SK-N-SH treated with all-trans-retinoic acid at 6 μM for 48 hours (cell line): ENCODE results near the gene RAB31.

Source experiments
- ATAC-seq: fragments of 200-7000 bp; cut with Tn5 transposase; 3 replicates; pipeline ENCODE4 v1.9.1; 2020; ENCODE audit warnings: mild to moderate bottlenecking, moderate library complexity
- ARNTL ChIP-seq: fragments of 450-650 bp; formaldehyde crosslinking; IDR thresholded peaks from 2 replicates; pipeline ENCODE4 v1.5.0; 2020; ENCODE audit warnings: low read depth, mild to moderate bottlenecking, moderate library complexity, borderline replicate concordance
- BACH2 ChIP-seq: fragments of 250-450 bp; sonication (Bioruptor Pico); IDR thresholded peaks from 2 replicates; pipeline ENCODE4 v1.9.0; 2021; ENCODE audit warnings: mild to moderate bottlenecking, borderline replicate concordance
- CSDC2 ChIP-seq: fragments of 250-450 bp; sonication (Bioruptor Pico); IDR thresholded peaks from 2 replicates; pipeline ENCODE4 v1.5.0; 2020; ENCODE audit warnings: mild to moderate bottlenecking, moderate library complexity
- ESRRG ChIP-seq: fragments of 250-450 bp; sonication (Bioruptor Pico); IDR thresholded peaks from 2 replicates; pipeline ENCODE4 v1.6.1; 2021; ENCODE audit warnings: mild to moderate bottlenecking
- GLIS3 ChIP-seq: fragments of 250-450 bp; sonication (Bioruptor Pico); IDR thresholded peaks from 2 replicates; pipeline ENCODE4 v1.5.0; 2020; ENCODE audit warnings: mild to moderate bottlenecking, moderate library complexity
- ISL1 ChIP-seq: fragments of 250-450 bp; sonication (Bioruptor Pico); IDR thresholded peaks from 2 replicates; pipeline ENCODE4 v2.1.2; 2022; ENCODE audit warnings: mild to moderate bottlenecking, moderate library complexity
- OSR1 ChIP-seq: fragments of 250-450 bp; sonication (Bioruptor Pico); IDR thresholded peaks from 2 replicates; pipeline ENCODE4 v1.8.0; 2022; ENCODE audit warnings: moderate library complexity, mild to moderate bottlenecking, inconsistent platforms
- PPARA ChIP-seq: fragments of 250-450 bp; sonication (Bioruptor Pico); IDR thresholded peaks from 2 replicates; pipeline ENCODE4 v1.5.0; 2020; ENCODE audit warnings: mild to moderate bottlenecking, borderline replicate concordance
- RARB ChIP-seq: fragments of 250-450 bp; sonication (Bioruptor Pico); IDR thresholded peaks from 2 replicates; pipeline ENCODE4 v1.8.0; 2021; ENCODE audit warnings: mild to moderate bottlenecking, moderate library complexity
- TCF4 ChIP-seq: fragments of 250-450 bp; sonication (Bioruptor Pico); IDR thresholded peaks from 2 replicates; pipeline ENCODE4 v1.8.0; 2021; ENCODE audit warnings: mild to moderate bottlenecking, moderate library complexity, borderline replicate concordance
- TOX ChIP-seq: fragments of 250-450 bp; sonication (Bioruptor Pico); IDR thresholded peaks from 2 replicates; pipeline ENCODE4 v1.8.0; 2021; ENCODE audit warnings: mild to moderate bottlenecking, moderate library complexity, borderline replicate concordance
- ZC3H10 ChIP-seq: fragments of 250-450 bp; sonication (Bioruptor Pico); IDR thresholded peaks from 2 replicates; pipeline ENCODE4 v1.5.1; 2021; ENCODE audit warnings: mild to moderate bottlenecking, moderate library complexity
- ZFP3 ChIP-seq: fragments of 250-450 bp; sonication (Bioruptor Pico); IDR thresholded peaks from 2 replicates; pipeline ENCODE4 v1.5.0; 2020; ENCODE audit warnings: mild to moderate bottlenecking, moderate library complexity
- ZNF70 ChIP-seq: fragments of 450-650 bp; formaldehyde crosslinking; IDR thresholded peaks from 2 replicates; pipeline ENCODE4 v1.5.0; 2020; ENCODE audit warnings: mild to moderate bottlenecking, moderate library complexity
- ZNF8 ChIP-seq: fragments of 450-650 bp; formaldehyde crosslinking; IDR thresholded peaks from 2 replicates; pipeline ENCODE4 v1.5.0; 2020; ENCODE audit warnings: mild to moderate bottlenecking, moderate library complexity
- TF ChIP-seq, protein P1 (sequence below): fragments of 250-450 bp; sonication (Bioruptor Pico); IDR thresholded peaks from 2 replicates; pipeline ENCODE4 v1.5.0; 2020; ENCODE audit warnings: mild to moderate bottlenecking, moderate library complexity
- TF ChIP-seq, protein P2 (sequence below): fragments of 250-450 bp; sonication (Bioruptor Pico); IDR thresholded peaks from 2 replicates; pipeline ENCODE4 v1.8.0; 2021; ENCODE audit warnings: low read depth, mild to moderate bottlenecking, moderate library complexity, borderline replicate concordance
- TF ChIP-seq, protein P3 (sequence below): fragments of 250-450 bp; sonication (Bioruptor Pico); IDR thresholded peaks from 2 replicates; pipeline ENCODE4 v1.5.1; 2021; ENCODE audit warnings: mild to moderate bottlenecking, moderate library complexity
- TF ChIP-seq, protein P4 (sequence below): fragments of 250-450 bp; sonication (Bioruptor Pico); IDR thresholded peaks from 2 replicates; pipeline ENCODE4 v1.5.1; 2020; ENCODE audit warnings: low read depth, mild to moderate bottlenecking, moderate library complexity

RAB31 gene

DNA sequence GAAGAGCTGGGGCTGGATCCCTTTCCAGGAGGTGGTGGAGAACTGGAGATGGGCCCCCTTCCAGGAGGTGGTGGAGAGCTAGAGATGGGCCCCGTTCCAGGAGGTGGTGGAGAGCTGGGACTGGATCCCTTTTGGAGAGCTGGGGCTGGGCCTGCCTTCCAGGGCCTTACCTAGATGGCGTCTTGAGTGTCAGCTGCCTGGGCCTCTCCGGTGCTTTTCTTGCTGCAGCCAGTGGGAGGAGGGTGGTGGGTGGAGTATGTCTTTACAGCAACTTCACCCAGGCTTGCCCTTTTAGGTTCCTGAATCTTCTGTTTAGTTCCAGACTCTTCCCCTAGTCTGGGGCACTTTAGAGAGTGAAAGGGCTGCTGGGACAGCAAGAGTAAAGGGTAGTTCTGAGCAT is 158.5 kb downstream of the RAB31 start (continued):
- TF ChIP-seq, protein P1, sequence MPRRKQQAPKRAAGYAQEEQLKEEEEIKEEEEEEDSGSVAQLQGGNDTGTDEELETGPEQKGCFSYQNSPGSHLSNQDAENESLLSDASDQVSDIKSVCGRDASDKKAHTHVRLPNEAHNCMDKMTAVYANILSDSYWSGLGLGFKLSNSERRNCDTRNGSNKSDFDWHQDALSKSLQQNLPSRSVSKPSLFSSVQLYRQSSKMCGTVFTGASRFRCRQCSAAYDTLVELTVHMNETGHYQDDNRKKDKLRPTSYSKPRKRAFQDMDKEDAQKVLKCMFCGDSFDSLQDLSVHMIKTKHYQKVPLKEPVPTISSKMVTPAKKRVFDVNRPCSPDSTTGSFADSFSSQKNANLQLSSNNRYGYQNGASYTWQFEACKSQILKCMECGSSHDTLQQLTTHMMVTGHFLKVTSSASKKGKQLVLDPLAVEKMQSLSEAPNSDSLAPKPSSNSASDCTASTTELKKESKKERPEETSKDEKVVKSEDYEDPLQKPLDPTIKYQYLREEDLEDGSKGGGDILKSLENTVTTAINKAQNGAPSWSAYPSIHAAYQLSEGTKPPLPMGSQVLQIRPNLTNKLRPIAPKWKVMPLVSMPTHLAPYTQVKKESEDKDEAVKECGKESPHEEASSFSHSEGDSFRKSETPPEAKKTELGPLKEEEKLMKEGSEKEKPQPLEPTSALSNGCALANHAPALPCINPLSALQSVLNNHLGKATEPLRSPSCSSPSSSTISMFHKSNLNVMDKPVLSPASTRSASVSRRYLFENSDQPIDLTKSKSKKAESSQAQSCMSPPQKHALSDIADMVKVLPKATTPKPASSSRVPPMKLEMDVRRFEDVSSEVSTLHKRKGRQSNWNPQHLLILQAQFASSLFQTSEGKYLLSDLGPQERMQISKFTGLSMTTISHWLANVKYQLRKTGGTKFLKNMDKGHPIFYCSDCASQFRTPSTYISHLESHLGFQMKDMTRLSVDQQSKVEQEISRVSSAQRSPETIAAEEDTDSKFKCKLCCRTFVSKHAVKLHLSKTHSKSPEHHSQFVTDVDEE (CRISPR knock-in tag), result no peak
- TF ChIP-seq PPARA (CRISPR knock-in tag), result no peak
- TF ChIP-seq, protein P2, sequence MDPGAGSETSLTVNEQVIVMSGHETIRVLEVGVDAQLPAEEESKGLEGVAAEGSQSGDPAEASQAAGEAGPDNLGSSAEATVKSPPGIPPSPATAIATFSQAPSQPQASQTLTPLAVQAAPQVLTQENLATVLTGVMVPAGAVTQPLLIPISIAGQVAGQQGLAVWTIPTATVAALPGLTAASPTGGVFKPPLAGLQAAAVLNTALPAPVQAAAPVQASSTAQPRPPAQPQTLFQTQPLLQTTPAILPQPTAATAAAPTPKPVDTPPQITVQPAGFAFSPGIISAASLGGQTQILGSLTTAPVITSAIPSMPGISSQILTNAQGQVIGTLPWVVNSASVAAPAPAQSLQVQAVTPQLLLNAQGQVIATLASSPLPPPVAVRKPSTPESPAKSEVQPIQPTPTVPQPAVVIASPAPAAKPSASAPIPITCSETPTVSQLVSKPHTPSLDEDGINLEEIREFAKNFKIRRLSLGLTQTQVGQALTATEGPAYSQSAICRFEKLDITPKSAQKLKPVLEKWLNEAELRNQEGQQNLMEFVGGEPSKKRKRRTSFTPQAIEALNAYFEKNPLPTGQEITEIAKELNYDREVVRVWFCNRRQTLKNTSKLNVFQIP (CRISPR knock-in tag), result no peak
- TF ChIP-seq BACH2 (CRISPR knock-in tag), result no peak
- no peak for TF ChIP-seq TOX (CRISPR knock-in tag)

DNA sequence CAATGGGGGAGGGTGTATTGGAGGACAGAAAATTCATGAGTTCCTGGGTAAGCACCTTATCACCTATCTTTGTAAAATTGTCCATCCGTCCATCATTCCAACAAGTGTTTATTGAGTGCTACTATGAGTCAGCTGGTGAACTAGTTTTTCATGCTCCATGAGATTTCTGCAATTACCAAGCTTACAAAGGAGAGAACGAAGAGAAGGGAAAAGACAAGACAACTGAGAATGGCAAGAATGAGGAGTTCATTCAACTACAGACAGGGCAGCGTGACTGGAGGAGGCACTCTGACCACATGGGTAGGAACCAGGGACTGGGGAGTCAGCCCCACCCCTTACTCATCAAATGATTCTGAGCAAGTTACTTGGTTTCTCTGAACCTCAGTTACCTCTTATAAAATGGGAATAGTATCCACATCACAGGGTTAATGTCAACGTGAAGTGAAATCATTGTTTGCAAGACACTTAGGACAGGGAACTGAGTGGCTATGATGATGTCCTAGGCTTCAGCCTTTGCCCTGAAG is 159.0 kb downstream of the RAB31 start:
- ATAC-seq, result no peak
- TF ChIP-seq ARNTL (CRISPR knock-in tag) (no peak), RARB (CRISPR knock-in tag) (no peak), ZFP3 (no peak), CSDC2 (CRISPR knock-in tag) (no peak), GLIS3 (CRISPR knock-in tag) (no peak), TOX (CRISPR knock-in tag) (no peak), ZC3H10 (CRISPR knock-in tag) (no peak), ISL1 (CRISPR knock-in tag) (no peak), PPARA (CRISPR knock-in tag) (no peak), ZNF8 (CRISPR knock-in tag) (no peak), OSR1 (CRISPR knock-in tag) (no peak), ESRRG (CRISPR knock-in tag) (no peak)
- TF ChIP-seq, protein P2 (CRISPR knock-in tag), result no peak
- TF ChIP-seq, protein P3, sequence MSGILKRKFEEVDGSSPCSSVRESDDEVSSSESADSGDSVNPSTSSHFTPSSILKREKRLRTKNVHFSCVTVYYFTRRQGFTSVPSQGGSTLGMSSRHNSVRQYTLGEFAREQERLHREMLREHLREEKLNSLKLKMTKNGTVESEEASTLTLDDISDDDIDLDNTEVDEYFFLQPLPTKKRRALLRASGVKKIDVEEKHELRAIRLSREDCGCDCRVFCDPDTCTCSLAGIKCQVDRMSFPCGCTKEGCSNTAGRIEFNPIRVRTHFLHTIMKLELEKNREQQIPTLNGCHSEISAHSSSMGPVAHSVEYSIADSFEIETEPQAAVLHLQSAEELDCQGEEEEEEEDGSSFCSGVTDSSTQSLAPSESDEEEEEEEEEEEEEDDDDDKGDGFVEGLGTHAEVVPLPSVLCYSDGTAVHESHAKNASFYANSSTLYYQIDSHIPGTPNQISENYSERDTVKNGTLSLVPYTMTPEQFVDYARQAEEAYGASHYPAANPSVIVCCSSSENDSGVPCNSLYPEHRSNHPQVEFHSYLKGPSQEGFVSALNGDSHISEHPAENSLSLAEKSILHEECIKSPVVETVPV (CRISPR knock-in tag), result no peak
- TF ChIP-seq, protein P4, sequence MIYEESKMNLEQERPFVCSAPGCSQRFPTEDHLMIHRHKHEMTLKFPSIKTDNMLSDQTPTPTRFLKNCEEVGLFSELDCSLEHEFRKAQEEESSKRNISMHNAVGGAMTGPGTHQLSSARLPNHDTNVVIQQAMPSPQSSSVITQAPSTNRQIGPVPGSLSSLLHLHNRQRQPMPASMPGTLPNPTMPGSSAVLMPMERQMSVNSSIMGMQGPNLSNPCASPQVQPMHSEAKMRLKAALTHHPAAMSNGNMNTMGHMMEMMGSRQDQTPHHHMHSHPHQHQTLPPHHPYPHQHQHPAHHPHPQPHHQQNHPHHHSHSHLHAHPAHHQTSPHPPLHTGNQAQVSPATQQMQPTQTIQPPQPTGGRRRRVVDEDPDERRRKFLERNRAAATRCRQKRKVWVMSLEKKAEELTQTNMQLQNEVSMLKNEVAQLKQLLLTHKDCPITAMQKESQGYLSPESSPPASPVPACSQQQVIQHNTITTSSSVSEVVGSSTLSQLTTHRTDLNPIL (CRISPR knock-in tag), result no peak

DNA sequence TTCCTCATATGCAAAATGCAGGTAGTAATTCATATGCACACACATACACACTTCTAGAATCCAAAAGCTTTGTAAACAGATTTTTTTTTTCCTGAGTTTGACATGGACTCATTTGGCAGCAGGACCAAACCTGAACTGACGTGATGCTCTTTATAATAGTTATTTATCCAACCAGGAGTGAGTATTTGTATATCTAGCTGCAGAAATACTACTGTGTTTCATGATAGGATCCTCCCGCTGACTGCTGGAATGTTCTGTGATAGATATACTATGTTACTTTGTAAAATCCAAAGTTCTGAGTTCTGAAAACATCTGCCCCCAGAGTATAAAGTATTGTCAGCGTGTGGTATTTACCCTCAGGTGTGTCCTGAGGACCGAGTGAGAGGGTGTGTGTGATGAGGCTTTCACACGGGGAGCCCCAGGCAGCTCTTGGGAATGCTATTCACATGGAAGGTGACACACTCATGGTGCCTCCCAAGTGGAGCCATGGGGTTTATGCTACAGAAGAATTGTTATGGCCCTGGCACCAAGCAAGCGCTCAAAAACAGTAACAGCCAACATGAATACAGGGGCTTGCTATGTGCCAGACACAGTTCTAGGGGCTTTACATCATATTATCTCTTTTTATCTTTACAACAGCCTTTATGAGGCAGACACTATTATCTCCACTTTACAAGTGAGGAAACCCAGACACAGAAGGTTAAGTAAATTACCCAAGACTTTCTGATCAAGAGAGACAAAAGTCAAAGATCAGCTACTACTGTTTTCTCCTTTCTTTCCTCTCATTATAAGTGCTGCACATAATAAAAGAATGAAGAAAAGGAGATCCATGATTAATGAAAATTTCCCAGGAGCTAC is 161.0 kb downstream of the RAB31 start:
- TF ChIP-seq ZNF70 (CRISPR knock-in tag), result no peak
- peak; percentile 62 for TF ChIP-seq ISL1 (CRISPR knock-in tag)
- TF ChIP-seq TCF4 (CRISPR knock-in tag), result peak; percentile 51; the same call in 1 of the 2 replicates
- ATAC-seq, result peak; percentile 24
